Measurements from ENCODE around the gene RAB40C.

The RAB40C gene

DNA sequence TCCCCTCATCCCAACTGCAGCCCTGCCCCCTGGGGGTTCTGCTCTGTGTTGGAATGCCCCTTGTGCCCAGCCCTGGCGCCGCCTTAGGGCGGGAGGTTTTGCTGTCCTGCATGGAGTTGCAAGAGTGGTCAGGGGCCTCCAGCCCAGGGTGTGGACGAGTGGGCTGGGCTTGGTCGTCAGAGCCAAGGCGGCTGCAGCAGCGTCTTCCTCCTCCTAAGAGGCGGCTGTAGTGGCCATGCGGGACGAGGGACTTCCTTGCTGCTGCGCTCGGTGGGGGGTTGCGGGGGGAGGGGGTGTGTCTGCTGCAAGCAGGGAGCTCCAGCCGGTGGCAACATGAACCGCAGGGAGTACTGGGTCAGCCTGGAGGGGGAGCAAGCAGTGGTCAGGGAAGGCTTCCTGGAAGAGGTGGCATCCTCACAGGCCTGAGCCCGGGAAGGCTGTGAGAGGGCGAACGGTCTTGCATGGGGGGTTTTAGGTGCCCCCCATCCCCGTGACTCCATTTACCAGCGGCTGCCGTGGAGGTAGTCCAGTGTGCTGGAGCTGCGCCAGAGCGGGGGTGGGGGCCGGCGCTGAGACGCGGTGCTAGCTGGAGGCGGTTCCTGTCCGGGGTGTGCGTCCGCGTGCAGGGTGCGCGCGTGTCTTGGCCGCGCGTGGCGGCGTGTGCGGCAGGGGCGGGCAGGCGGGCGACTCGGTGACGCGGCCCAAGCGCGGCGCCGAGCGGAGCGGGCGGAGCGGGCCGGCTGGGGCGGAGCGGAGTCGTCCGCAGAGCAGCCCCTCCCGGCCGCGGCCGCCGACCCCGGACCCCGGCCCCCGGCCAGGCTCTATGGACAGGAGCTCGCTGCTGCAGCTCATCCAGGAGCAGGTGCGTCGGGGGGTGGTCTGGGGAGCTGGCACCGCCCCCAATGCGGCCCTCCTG, 85.4 kb downstream of the RAB40C start, which contains the start of gene RHBDL1:
Gene RHBDL1, plus strand, starts transcription at position 704 of the 916 bp plus-strand sequence. Its CDS starts 120 bp downstream, at position 824.
- H3K27me3 Mint-ChIP-seq: no peaks in the 10 kb centered on the region

DNA sequence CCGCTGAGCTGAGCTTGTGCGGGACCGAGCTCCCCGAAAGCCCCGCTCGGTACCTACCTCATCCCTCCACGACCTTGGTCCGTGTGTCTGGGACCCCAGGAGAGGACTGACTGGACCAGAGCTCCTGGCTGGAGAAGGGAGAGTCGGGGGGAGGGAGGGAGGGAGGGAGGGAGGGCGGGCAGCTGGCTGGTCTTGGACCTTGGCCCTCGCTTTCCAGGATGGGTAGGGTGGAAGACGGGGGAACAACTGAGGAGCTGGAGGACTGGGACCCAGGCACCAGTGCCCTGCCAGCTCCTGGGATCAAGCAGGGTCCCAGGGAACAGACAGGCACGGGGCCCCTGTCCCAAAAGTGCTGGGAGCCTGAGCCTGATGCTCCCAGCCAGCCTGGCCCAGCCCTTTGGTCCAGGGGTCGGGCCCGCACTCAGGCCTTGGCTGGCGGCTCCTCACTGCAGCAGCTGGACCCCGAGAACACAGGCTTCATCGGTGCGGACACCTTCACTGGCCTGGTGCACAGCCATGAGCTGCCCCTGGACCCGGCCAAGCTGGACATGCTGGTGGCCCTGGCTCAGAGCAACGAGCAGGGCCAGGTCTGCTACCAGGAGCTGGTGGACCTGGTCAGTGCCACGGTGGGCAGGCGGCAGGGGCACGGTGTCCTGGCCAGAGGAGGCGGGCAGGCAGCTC, 86.2 kb downstream of the RAB40C start:
- H3K27me3 Mint-ChIP-seq: no peaks in the 10 kb centered on the region
- ATAC-seq (replicated peaks; ENCODE audit: extremely low read depth, poor library complexity, severe bottlenecking) (no peak), DNase-seq (ENCODE audit: low spot score in 2 of 2) (no peak)
- H3K4me1 Mint-ChIP-seq: peaks cover 11% of the 10 kb centered on the region
- peaks cover 15% of the 10 kb centered on the region for H3K36me3 Mint-ChIP-seq (ENCODE audit: insufficient read depth)
- no peak overlapping the region for H3K4me3 Mint-ChIP-seq
- H3K27ac Mint-ChIP-seq (ENCODE audit: low read depth): no peak overlapping the region
- H3K9me3 Mint-ChIP-seq: no peaks in the 10 kb centered on the region

More for the DNA sequence above, 85.4 kb downstream of the RAB40C start, which contains the start of gene RHBDL1:
- Mint-ChIP-seq H3K4me1 (peaks cover 9% of the 10 kb centered on the region), H3K4me3 (peak within 1 kb of the TSS; percentile 50), H3K27ac (ENCODE audit: low read depth) (no peak within 1 kb of the TSS), H3K36me3 (ENCODE audit: insufficient read depth) (peaks cover 13% of the 10 kb centered on the region), H3K9me3 (no peaks in the 10 kb centered on the region)
- no peak for DNase-seq (ENCODE audit: low spot score in 2 of 2)
- ATAC-seq (replicated peaks; ENCODE audit: extremely low read depth, poor library complexity, severe bottlenecking): no peak

DNA sequence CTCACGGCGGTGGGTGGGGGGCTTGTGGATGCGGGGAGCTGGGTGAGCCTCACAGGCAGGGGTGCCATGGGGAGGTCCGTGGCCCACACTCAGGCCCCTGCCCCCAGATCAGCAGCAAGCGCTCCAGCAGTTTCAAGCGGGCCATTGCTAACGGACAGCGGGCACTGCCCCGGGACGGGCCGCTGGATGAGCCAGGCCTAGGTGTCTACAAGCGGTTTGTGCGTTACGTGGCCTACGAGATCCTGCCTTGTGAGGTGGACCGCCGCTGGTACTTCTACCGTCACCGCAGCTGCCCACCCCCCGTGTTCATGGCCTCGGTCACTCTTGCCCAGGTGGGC, 86.7 kb downstream of the RAB40C start:
- no peak for DNase-seq (ENCODE audit: low spot score in 2 of 2)
- Mint-ChIP-seq H3K36me3 (ENCODE audit: insufficient read depth) (peaks cover 14% of the 10 kb centered on the region), H3K4me1 (peaks cover 15% of the 10 kb centered on the region), H3K27me3 (no peaks in the 10 kb centered on the region), H3K9me3 (no peaks in the 10 kb centered on the region), H3K4me3 (no peak overlapping the region), H3K27ac (ENCODE audit: low read depth) (no peak overlapping the region)
- ATAC-seq (replicated peaks; ENCODE audit: extremely low read depth, poor library complexity, severe bottlenecking): no peak

DNA sequence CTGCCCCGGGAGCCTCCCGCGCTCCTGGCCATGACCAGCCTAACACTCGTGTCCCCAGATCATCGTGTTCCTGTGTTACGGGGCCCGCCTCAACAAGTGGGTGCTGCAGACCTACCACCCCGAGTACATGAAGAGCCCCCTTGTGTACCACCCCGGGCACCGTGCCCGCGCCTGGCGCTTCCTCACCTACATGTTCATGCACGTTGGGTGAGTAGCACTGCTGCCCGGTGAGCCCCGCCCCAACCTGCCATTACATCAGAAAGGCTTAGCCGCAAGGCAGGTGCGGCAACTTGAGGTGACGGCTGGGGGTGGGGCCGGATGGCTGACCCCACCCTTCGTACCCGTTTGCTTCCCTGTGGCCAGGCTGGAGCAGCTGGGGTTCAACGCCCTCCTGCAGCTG, 87.0 kb downstream of the RAB40C start:
- H3K27ac Mint-ChIP-seq (ENCODE audit: low read depth): no peak overlapping the region
- ATAC-seq (replicated peaks; ENCODE audit: extremely low read depth, poor library complexity, severe bottlenecking) (no peak), DNase-seq (ENCODE audit: low spot score in 2 of 2) (no peak)
- H3K9me3 Mint-ChIP-seq: no peaks in the 10 kb centered on the region
- peaks cover 19% of the 10 kb centered on the region for H3K4me1 Mint-ChIP-seq
- H3K4me3 Mint-ChIP-seq: no peak overlapping the region
- peaks cover 16% of the 10 kb centered on the region for H3K36me3 Mint-ChIP-seq (ENCODE audit: insufficient read depth)
- H3K27me3 Mint-ChIP-seq: no peaks in the 10 kb centered on the region

DNA sequence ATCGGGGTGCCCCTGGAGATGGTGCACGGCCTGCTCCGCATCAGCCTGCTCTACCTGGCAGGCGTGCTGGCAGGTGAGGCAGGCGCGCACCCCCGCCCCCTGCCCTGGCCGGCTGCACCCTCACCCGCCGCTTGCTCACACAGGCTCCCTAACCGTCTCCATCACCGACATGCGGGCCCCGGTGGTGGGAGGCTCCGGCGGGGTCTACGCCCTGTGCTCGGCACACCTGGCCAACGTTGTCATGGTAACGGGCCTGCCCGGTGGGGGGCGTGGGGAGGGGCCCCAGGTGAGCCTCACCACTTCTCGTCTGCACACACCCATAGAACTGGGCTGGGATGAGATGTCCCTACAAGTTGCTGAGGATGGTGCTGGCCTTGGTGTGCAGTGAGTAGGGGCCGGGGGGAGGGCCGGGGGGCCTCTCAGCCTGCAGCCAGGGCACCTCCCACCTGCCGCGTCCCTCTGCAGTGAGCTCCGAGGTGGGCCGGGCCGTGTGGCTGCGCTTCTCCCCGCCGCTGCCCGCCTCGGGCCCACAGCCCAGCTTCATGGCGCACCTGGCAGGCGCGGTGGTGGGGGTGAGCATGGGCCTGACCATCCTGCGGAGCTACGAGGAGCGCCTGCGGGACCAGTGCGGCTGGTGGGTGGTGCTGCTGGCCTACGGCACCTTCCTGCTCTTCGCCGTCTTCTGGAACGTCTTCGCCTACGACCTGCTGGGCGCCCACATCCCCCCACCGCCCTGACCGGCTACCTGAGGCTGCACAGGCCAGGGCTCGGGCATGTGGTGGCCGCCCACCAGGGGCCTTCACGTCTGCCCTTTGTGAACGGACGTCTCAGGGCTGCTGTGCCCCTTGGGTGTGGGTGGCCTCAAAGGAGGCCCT, 87.7 kb downstream of the RAB40C start:
- ATAC-seq (replicated peaks; ENCODE audit: extremely low read depth, poor library complexity, severe bottlenecking): no peak
- Mint-ChIP-seq H3K9me3 (no peaks in the 10 kb centered on the region), H3K27ac (ENCODE audit: low read depth) (no peak overlapping the region), H3K4me3 (no peak overlapping the region), H3K36me3 (ENCODE audit: insufficient read depth) (peaks cover 23% of the 10 kb centered on the region), H3K27me3 (no peaks in the 10 kb centered on the region), H3K4me1 (peaks cover 24% of the 10 kb centered on the region)
- no peak for DNase-seq (ENCODE audit: low spot score in 2 of 2)

DNA sequence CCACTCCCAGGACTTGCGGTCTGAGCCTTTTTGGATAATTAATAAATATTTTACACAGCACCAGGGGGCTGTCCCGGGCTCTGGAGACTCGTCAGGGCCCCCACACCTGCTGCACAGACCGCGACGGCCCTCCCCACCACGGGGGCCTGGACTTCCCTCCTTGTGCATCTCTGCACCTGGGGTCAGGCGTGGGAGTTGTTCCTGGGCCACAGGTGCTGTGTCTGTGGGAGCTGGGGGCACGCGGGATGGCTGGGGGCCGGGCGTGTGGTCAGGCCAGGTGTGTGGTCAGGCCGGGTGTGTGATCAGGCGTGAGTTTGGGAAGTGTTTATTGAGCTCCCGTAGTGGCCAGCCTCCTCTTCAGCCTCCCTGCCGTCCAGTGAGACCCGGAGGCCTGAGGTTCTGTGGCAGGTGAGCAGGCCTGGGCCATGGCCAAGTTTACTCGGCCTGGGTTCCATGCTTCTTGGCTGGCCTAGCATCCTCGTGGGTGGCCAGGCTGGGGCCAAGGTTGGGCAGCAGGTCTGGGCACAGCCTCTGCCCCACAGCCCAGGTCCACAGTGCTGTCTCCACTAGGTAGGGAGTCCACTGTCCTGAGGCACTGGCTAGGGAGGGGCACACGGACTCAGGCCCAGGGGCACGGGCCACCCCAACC, 88.5 kb downstream of the RAB40C start:
- DNase-seq (ENCODE audit: low spot score in 2 of 2): no peak
- no peaks in the 10 kb centered on the region for H3K27me3 Mint-ChIP-seq
- peaks cover 26% of the 10 kb centered on the region for H3K4me1 Mint-ChIP-seq
- ATAC-seq (replicated peaks; ENCODE audit: extremely low read depth, poor library complexity, severe bottlenecking): no peak
- no peak overlapping the region for H3K4me3 Mint-ChIP-seq
- H3K9me3 Mint-ChIP-seq: no peaks in the 10 kb centered on the region
- H3K36me3 Mint-ChIP-seq (ENCODE audit: insufficient read depth): peaks cover 24% of the 10 kb centered on the region
- no peak overlapping the region for H3K27ac Mint-ChIP-seq (ENCODE audit: low read depth)
